ENCODE measurements around the gene DNAJA2.

DNA sequence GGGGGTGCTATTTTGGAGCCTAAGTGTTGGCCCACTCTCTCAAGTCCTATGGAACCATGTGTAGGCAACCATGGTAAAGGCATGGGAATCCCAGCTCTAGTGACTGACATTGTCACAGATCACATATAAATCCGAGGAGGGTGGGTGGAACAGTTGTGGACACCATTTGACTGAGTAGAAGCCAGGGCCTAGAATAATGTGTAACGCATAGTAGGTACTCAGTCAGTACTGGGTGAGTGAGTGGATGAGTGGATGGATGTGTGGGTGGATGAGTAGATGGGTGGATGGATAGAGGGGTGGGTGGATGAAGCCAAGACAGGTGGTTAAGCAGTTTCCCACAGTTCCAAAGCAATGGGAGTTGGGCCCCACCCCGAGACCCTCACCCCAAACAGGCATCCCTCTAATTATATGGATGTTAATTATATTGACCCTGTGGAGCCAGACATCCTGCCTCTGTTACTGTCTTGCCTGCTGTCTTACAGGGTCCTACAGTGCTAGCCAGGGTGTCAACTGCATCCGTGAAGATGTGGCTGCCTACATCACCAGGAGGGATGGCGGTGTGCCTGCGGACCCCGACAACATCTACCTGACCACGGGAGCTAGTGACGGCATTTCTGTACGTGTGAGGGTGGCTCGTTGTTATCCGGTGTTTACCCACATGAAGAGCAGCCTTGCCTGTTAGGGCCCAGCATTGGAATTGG lies 67.0 kb downstream of the DNAJA2 start:
- TF ChIP-seq, protein P1, sequence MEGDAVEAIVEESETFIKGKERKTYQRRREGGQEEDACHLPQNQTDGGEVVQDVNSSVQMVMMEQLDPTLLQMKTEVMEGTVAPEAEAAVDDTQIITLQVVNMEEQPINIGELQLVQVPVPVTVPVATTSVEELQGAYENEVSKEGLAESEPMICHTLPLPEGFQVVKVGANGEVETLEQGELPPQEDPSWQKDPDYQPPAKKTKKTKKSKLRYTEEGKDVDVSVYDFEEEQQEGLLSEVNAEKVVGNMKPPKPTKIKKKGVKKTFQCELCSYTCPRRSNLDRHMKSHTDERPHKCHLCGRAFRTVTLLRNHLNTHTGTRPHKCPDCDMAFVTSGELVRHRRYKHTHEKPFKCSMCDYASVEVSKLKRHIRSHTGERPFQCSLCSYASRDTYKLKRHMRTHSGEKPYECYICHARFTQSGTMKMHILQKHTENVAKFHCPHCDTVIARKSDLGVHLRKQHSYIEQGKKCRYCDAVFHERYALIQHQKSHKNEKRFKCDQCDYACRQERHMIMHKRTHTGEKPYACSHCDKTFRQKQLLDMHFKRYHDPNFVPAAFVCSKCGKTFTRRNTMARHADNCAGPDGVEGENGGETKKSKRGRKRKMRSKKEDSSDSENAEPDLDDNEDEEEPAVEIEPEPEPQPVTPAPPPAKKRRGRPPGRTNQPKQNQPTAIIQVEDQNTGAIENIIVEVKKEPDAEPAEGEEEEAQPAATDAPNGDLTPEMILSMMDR (IDR thresholded peaks at IDR 0.05): no peak
- no peak for TF ChIP-seq USF2 (CRISPR knock-in tag; IDR thresholded peaks at IDR 0.05)
- TF ChIP-seq RELA (CRISPR knock-in tag; IDR thresholded peaks at IDR 0.05; ENCODE audit: borderline replicate concordance): no peak
- no peak for TF ChIP-seq ZNF138 (CRISPR knock-in tag; conservative IDR thresholded peaks at IDR 0.05)

Measured in WTC11 (cell line).